Measurements from ENCODE around the gene ZMYND15. TPM values are rescaled to one million over a fixed set of nuclear protein-coding genes. Genes with fewer than 3 reads are reported as not detected.

Gene ZMYND15
- total and polyA plus RNA-seq, 2 of the 13 experiments (the other 11 are each of a cell fraction or from before 2014, with no cell fraction given): 0.24 to 2.7 TPM

GRCh38 chr17:4710693-4711634, 28.7 kb upstream of the ZMYND15 start (continued):
- no peak for TF ChIP-seq AKNA (CRISPR knock-in tag; IDR thresholded peaks at IDR 0.05; ENCODE audit: borderline replicate concordance)
- TF ChIP-seq FOSL2 (CRISPR knock-in tag; IDR thresholded peaks at IDR 0.05): 0 out of 2 replicates have a peak, but pooled peaks have one; percentile 4
- TF ChIP-seq POGK (CRISPR knock-in tag; conservative IDR thresholded peaks at IDR 0.05): 0 out of 2 replicates have a peak, but pooled peaks have one; percentile 12
- TF ChIP-seq YEATS4 (CRISPR knock-in tag; IDR thresholded peaks at IDR 0.05; ENCODE audit: borderline replicate concordance): peak; percentile 6; the same call in 1 of the 2 replicates
- TF ChIP-seq ZSCAN5A (CRISPR knock-in tag; IDR thresholded peaks at IDR 0.05; ENCODE audit: borderline replicate concordance): 0 out of 2 replicates have a peak, but pooled peaks have one; percentile 22
- no peak for TF ChIP-seq ZNF780A (CRISPR knock-in tag; IDR thresholded peaks at IDR 0.05)
- 0 out of 2 replicates have a peak, but pooled peaks have one; percentile 15 for TF ChIP-seq ZFP36L1 (CRISPR knock-in tag; IDR thresholded peaks at IDR 0.05)
- TF ChIP-seq ZNF782 (CRISPR knock-in tag; IDR thresholded peaks at IDR 0.05; ENCODE audit: borderline replicate concordance): no peak
- TF ChIP-seq NR0B2 (CRISPR knock-in tag; IDR thresholded peaks at IDR 0.05): no peak
- no peak for TF ChIP-seq HNF4G (IDR thresholded peaks at IDR 0.05; ENCODE audit: borderline replicate concordance, low read depth, low read length)
- TF ChIP-seq HNF4G (CRISPR knock-in tag; IDR thresholded peaks at IDR 0.05; ENCODE audit: borderline replicate concordance, low read depth): no peak
- TF ChIP-seq SMAD3 (CRISPR knock-in tag; IDR thresholded peaks at IDR 0.05): no peak
- 0 out of 2 replicates have a peak, but pooled peaks have one; percentile 16 for TF ChIP-seq ARID2 (CRISPR knock-in tag; IDR thresholded peaks at IDR 0.05; ENCODE audit: borderline replicate concordance)
- no peak for TF ChIP-seq GABPA (IDR thresholded peaks at IDR 0.05; ENCODE audit: low read depth, low read length)
- no peak for TF ChIP-seq GABPA (CRISPR knock-in tag; IDR thresholded peaks at IDR 0.05; ENCODE audit: low read depth)
- TF ChIP-seq PLSCR1 (CRISPR knock-in tag; IDR thresholded peaks at IDR 0.05; ENCODE audit: borderline replicate concordance): no peak
